Adrenal gland (tissue), 5 donors: ENCODE results near the gene H6PD.

ENCODE experiments used
- POLR2A ChIP-seq, 2 donors: fragments of 450-650 bp; IDR thresholded peaks; one replicate each; pipeline ENCODE4 v1.6.1; 2017; ENCODE audit warnings: antibody characterized with exemption in 2 of 2, mild to moderate bottlenecking in 2 of 2, moderate library complexity in 1 of 2
- TF ChIP-seq, protein P1 (sequence below), 6 experiments: fragments of 450-650 bp in 4 of 6; fragments of 200-600 bp in 2 of 6; sonication (generic) in 1 of 6; IDR thresholded peaks; 1 replicate in 5 of 6; 2 replicates in 1 of 6; pipeline versions ENCODE4 v1.5.1 to v1.8.0; 2016 to 2021; ENCODE audit warnings: antibody characterized with exemption in 6 of 6, mild to moderate bottlenecking in 2 of 6, moderate library complexity in 1 of 6
- donor health status: DM: no; HTN: no; CAD: no.

DNA sequence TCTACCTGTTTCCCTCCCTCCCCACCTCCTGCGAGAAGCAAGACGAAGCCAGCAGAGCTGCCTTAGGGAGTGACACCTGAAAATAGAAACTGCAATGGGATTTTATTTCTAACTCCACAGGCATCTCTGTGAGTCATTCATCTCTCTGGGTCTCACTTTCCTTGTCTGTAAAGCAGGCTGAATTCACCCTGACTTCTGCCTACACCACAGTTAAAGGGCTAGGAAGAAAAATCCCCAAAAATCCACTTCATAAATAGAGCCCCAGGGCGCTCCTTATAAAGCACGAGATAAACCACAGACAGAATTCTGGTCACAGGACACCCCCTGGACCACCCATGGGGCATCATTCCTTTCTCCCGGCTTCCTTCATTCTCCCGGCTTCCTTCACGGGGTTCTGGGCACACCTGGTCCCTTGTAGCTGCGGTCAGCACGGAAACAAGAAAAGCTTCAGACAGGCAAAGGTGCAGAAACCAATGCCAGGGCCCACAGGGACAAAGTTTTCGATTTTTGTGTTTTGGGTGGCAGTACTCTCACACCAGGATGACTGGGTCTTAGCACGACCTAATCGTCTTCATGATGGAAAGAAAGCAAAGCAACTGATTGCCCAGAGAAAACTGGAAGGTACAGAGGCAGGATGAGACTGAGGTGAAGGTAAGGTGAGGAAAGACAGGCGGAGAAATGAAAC is 2.8 kb upstream of the H6PD start:
- TF ChIP-seq, protein P1, sequence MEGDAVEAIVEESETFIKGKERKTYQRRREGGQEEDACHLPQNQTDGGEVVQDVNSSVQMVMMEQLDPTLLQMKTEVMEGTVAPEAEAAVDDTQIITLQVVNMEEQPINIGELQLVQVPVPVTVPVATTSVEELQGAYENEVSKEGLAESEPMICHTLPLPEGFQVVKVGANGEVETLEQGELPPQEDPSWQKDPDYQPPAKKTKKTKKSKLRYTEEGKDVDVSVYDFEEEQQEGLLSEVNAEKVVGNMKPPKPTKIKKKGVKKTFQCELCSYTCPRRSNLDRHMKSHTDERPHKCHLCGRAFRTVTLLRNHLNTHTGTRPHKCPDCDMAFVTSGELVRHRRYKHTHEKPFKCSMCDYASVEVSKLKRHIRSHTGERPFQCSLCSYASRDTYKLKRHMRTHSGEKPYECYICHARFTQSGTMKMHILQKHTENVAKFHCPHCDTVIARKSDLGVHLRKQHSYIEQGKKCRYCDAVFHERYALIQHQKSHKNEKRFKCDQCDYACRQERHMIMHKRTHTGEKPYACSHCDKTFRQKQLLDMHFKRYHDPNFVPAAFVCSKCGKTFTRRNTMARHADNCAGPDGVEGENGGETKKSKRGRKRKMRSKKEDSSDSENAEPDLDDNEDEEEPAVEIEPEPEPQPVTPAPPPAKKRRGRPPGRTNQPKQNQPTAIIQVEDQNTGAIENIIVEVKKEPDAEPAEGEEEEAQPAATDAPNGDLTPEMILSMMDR (IDR thresholded peaks at IDR 0.05) = no peak
- TF ChIP-seq POLR2A (IDR thresholded peaks at IDR 0.05) = no peak
